GM19463 (cell line): Measurements from ENCODE around the gene LGI2.

Experiments used
- ATAC-seq: cut with Tn5 transposase; IDR thresholded peaks from one replicate; pipeline ENCODE4 v1.9.1; 2021; ENCODE audit warnings: mild to moderate bottlenecking, moderate library complexity; ENCODE audit not compliant: unreplicated experiment

The LGI2 gene

GRCh38 chr4:24999392-25000089, 31.2 kb downstream of the LGI2 start:
- no peak for ATAC-seq

- no peak for ATAC-seq
These were observed 35.3 kb downstream of the LGI2 start for GRCh38 chr4:24995346-24995919.

- ATAC-seq = no peak
These were observed 37.1 kb downstream of the LGI2 start for GRCh38 chr4:24993551-24994080.

- no peak for ATAC-seq
These were observed 37.8 kb downstream of the LGI2 start for GRCh38 chr4:24992968-24993367.

- ATAC-seq = no peak
These were observed 39.7 kb downstream of the LGI2 start for GRCh38 chr4:24991015-24991414.

- no peak for ATAC-seq
These were observed 41.4 kb downstream of the LGI2 start for GRCh38 chr4:24989327-24989726.

GRCh38 chr4:24988776-24989175, 42.0 kb downstream of the LGI2 start:
- ATAC-seq = no peak

GRCh38 chr4:24984602-24985532, 45.9 kb downstream of the LGI2 start:
- ATAC-seq = no peak

- no peak for ATAC-seq
These were observed 50.0 kb downstream of the LGI2 start for GRCh38 chr4:24980740-24981139.

- peak; percentile 84 for ATAC-seq
These were observed 50.6 kb downstream of the LGI2 start for GRCh38 chr4:24980064-24980690.

- ATAC-seq = no peak
These were observed 51.2 kb downstream of the LGI2 start for GRCh38 chr4:24979554-24979953.

GRCh38 chr4:24978291-24979075, 52.3 kb downstream of the LGI2 start:
- ATAC-seq = no peak

- no peak for ATAC-seq
These were observed 55.2 kb downstream of the LGI2 start for GRCh38 chr4:24975510-24975909.

GRCh38 chr4:24973747-24974601, 56.8 kb downstream of the LGI2 start:
- no peak for ATAC-seq

GRCh38 chr4:24973404-24973746, 57.4 kb downstream of the LGI2 start:
- ATAC-seq = no peak

GRCh38 chr4:24971192-24971591, 59.6 kb downstream of the LGI2 start:
- no peak for ATAC-seq

GRCh38 chr4:24970635-24971034, 60.1 kb downstream of the LGI2 start:
- ATAC-seq = no peak

GRCh38 chr4:24970191-24970590, 60.6 kb downstream of the LGI2 start:
- no peak for ATAC-seq

GRCh38 chr4:24969486-24969885, 61.3 kb downstream of the LGI2 start:
- no peak for ATAC-seq
